Measurements from ENCODE around the gene HOXB3.

GRCh38 chr17:48569674-48570324 is 20.2 kb downstream of the HOXB3 start:
- no peak for TF ChIP-seq POLR2A (IDR thresholded peaks at IDR 0.05)
- TF ChIP-seq, protein P1, sequence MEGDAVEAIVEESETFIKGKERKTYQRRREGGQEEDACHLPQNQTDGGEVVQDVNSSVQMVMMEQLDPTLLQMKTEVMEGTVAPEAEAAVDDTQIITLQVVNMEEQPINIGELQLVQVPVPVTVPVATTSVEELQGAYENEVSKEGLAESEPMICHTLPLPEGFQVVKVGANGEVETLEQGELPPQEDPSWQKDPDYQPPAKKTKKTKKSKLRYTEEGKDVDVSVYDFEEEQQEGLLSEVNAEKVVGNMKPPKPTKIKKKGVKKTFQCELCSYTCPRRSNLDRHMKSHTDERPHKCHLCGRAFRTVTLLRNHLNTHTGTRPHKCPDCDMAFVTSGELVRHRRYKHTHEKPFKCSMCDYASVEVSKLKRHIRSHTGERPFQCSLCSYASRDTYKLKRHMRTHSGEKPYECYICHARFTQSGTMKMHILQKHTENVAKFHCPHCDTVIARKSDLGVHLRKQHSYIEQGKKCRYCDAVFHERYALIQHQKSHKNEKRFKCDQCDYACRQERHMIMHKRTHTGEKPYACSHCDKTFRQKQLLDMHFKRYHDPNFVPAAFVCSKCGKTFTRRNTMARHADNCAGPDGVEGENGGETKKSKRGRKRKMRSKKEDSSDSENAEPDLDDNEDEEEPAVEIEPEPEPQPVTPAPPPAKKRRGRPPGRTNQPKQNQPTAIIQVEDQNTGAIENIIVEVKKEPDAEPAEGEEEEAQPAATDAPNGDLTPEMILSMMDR (IDR thresholded peaks at IDR 0.05) = no peak

Measured in prostate gland (tissue), 2 donors.